Suprapubic skin (tissue), 3 donors: ENCODE results near the gene PPP6R3.

ENCODE experiments used
- EP300 ChIP-seq: sonication (generic); formaldehyde crosslinking; IDR thresholded peaks from one replicate; pipeline ENCODE4 v1.6.1; 2017; ENCODE audit warnings: antibody characterized with exemption
- POLR2A ChIP-seq, 2 donors: fragments of 450-650 bp; IDR thresholded peaks; one replicate each; pipeline ENCODE4 v1.6.1; 2017; ENCODE audit warnings: antibody characterized with exemption in 2 of 2, mild to moderate bottlenecking in 2 of 2, moderate library complexity in 2 of 2
- TF ChIP-seq, protein P1 (sequence below), 2 donors: fragments of 200-600 bp in 1 of 2; fragments of 450-650 bp in 1 of 2; sonication (generic) in 1 of 2; IDR thresholded peaks; one replicate each; pipeline ENCODE4 v1.5.1; 2016 to 2019; ENCODE audit warnings: antibody characterized with exemption in 2 of 2, mild to moderate bottlenecking in 1 of 2, moderate library complexity in 1 of 2

DNA sequence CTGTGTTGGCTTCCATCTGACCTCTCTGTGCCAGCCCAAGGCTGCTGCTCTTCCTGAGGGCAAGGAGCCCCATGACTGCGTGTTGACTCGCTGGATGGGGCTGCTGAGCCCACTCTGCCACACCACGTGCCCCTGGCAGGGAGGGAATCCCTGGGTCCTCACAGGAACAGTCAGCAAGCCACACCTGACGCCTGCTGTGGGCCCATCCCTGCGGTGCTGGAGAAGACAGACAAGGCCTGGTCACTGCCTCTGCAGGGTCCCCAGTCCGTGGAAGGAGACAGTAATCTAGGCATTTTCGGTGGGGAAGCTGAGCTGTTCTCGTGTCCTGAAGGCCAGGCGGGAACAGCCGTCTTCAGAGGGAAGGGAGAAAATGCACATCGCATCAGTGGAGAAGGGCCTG lies 10.6 kb upstream of the PPP6R3 start:
- TF ChIP-seq, protein P1, sequence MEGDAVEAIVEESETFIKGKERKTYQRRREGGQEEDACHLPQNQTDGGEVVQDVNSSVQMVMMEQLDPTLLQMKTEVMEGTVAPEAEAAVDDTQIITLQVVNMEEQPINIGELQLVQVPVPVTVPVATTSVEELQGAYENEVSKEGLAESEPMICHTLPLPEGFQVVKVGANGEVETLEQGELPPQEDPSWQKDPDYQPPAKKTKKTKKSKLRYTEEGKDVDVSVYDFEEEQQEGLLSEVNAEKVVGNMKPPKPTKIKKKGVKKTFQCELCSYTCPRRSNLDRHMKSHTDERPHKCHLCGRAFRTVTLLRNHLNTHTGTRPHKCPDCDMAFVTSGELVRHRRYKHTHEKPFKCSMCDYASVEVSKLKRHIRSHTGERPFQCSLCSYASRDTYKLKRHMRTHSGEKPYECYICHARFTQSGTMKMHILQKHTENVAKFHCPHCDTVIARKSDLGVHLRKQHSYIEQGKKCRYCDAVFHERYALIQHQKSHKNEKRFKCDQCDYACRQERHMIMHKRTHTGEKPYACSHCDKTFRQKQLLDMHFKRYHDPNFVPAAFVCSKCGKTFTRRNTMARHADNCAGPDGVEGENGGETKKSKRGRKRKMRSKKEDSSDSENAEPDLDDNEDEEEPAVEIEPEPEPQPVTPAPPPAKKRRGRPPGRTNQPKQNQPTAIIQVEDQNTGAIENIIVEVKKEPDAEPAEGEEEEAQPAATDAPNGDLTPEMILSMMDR (IDR thresholded peaks at IDR 0.05), result no peak
- TF ChIP-seq POLR2A (IDR thresholded peaks at IDR 0.05), result no peak
- no peak for TF ChIP-seq EP300
